ENCODE measurements around the gene PRKCI. TPM values are rescaled to one million over a fixed set of nuclear protein-coding genes. Genes with fewer than 3 reads are reported as not detected.

PRKCI gene
- total RNA-seq, 1 donor from 2014 or later, result 45.9 TPM

DNA sequence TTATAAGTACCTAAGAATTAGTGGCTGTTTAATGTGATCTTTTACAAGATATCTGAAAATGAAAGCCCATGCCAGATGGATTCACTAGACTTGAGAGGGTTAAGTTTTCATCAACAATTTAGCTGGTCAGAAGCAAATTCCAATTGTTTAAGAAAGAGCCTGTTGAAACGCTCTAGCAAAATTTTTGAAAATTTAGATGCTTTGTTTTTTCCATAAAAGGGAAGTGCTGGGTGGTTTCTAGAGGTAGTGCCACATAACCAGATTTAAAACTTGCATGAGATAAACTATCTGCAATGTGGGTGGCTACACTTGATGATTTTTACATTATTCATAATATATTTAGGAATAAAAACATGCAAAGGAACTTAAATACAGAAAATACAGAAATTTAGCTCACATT is 86.8 kb downstream of the PRKCI start:
- Histone ChIP-seq H3K27me3 (ENCODE audit: low read depth) (no peaks in the 10 kb centered on the region), H3K4me1 (peaks cover 13% of the 10 kb centered on the region), H3K36me3 (no peaks in the 10 kb centered on the region), H3K9me3 (no peaks in the 10 kb centered on the region), H3K4me3 (no peak overlapping the region), H3K27ac (no peak overlapping the region)
- DNase-seq (no peak), ATAC-seq (no peak)
- no peak for TF ChIP-seq CTCF (IDR thresholded peaks at IDR 0.05)
- intact Hi-C loops (cut with DNase I), result no loop called here

DNA sequence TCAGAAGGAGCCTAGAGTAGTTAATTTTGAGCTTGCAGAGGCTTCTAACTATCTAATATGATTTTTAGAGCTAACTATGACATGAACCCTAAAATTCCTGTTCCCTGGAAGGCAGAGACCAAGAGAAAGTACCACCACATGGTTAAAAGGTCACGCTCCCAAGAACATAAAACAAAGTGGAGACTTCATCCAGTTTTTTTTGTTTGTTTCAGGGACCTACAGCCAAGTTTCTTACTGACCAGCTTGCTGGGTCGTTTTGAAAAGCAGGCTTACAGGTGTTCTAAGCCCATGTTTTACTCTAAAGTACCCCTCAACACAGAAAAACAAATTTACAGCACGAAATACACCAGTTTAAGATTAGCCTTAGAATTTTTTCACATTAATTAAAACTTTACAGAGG is 95.7 kb downstream of the PRKCI start:
- Histone ChIP-seq H3K27ac (no peak overlapping the region), H3K9me3 (no peaks in the 10 kb centered on the region), H3K4me3 (no peak overlapping the region), H3K4me1 (no peaks in the 10 kb centered on the region), H3K36me3 (no peaks in the 10 kb centered on the region), H3K27me3 (ENCODE audit: low read depth) (no peaks in the 10 kb centered on the region)
- intact Hi-C loops (cut with DNase I), result loop anchor here (10.0 kb wide), 1 partner anchor 77 kb away; no protein-coding TSS in a partner anchor
- no peak for TF ChIP-seq CTCF (IDR thresholded peaks at IDR 0.05)
- ATAC-seq (no peak), DNase-seq (no peak)

GRCh38 chr3:170320461-170321121 is 98.4 kb downstream of the PRKCI start:
- Histone ChIP-seq H3K27ac (no peak overlapping the region), H3K27me3 (ENCODE audit: low read depth) (no peaks in the 10 kb centered on the region), H3K4me1 (no peaks in the 10 kb centered on the region), H3K4me3 (no peak overlapping the region), H3K9me3 (no peaks in the 10 kb centered on the region), H3K36me3 (no peaks in the 10 kb centered on the region)
- ATAC-seq (no peak), DNase-seq (no peak)
- intact Hi-C loops (cut with DNase I), result no loop called here
- no peak for TF ChIP-seq CTCF (IDR thresholded peaks at IDR 0.05)

GRCh38 chr3:170321321-170322034 is 99.3 kb downstream of the PRKCI start:
- Histone ChIP-seq H3K27ac (no peak overlapping the region), H3K36me3 (no peaks in the 10 kb centered on the region), H3K27me3 (ENCODE audit: low read depth) (no peaks in the 10 kb centered on the region), H3K4me1 (no peaks in the 10 kb centered on the region), H3K9me3 (no peaks in the 10 kb centered on the region), H3K4me3 (no peak overlapping the region)
- intact Hi-C loops (cut with DNase I), result no loop called here
- TF ChIP-seq CTCF (IDR thresholded peaks at IDR 0.05), result no peak
- ATAC-seq (no peak), DNase-seq (peak; percentile 64)

GRCh38 chr3:170322566-170323269 is 100.5 kb downstream of the PRKCI start:
- intact Hi-C loops (cut with DNase I), result no loop called here
- H3K4me3 ChIP-seq, result no peak overlapping the region
- no peak overlapping the region for H3K27ac ChIP-seq
- H3K4me1 ChIP-seq, result no peaks in the 10 kb centered on the region
- H3K27me3 ChIP-seq (ENCODE audit: low read depth), result no peaks in the 10 kb centered on the region
- ATAC-seq (no peak), DNase-seq (no peak)
- no peaks in the 10 kb centered on the region for H3K9me3 ChIP-seq
- H3K36me3 ChIP-seq, result no peaks in the 10 kb centered on the region
- TF ChIP-seq CTCF (IDR thresholded peaks at IDR 0.05), result no peak

All from lower lobe of right lung (tissue), 2 donors.